ENCODE data around the gene MYO7B. TPM values are rescaled to one million over a fixed set of nuclear protein-coding genes. Genes with fewer than 3 reads are reported as not detected.

Gene MYO7B
- total and polyA plus RNA-seq, 7 experiments from 2014 or later = 0.29 to 5.9 (median 1.3) TPM; not detected in 4

DNA sequence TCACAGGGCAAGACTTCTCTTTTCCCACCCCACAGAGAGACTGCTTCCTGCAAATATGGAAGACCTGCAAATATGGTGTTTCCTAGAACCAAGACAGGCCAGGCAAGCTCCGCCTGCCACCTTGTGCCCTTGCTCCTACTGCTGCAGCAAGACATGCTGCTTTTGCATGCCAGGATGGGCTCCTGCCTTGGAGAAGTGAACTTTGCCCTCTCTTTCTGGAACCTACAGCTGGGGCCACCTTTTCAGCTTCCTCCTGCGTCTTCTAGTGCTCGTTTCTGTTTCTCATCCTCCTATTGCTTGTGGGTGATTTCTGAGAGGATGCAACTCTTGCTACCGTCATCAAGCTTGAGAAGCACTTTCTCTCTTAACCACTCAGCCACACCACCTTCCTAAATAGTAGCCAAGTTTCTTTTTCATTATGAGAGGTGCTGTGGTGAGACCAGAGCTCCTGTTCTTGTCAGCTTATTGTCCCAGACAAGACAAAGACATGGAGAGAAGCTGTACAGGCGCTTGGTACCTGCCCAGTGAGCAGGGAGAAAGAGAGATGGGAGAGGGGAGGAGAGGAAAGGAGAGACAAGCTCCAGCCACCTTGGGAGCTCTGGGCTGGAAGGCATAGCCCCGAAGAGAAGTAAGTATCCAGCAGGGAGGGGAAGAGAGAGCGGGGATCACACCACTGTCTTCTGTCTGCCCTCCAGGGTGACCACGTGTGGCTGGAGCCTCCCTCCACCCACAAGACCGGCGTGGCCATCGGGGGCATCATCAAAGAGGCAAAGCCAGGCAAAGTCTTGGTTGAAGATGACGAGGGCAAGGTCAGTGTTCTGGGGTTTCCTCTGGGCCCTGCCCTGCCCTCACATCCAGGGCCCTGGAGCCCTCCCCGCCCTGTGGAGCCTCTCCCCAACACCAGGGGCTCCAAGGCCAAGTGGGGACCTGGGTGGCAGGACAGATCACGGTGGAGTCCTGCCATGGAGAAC is 28.3 kb downstream of the MYO7B start:
- intact Hi-C loops (cut with micrococcal nuclease) = loop anchor here in 1 of 2 donors (1.0 kb wide), 1 partner anchor 37 kb away; the partner anchor contains the start of gene IWS1
- Mint-ChIP-seq H3K4me1 (peaks cover 0 to 20% (median 0%) of the 10 kb centered on the region in 7 donors), H3K36me3 (peaks cover 0 to 7% (median 0%) of the 10 kb centered on the region in 5 donors), H3K9me3 (peaks cover 0 to 5% (median 0%) of the 10 kb centered on the region in 11 donors), H3K27me3 (peaks cover 0 to 40% (median 0%) of the 10 kb centered on the region in 5 donors), H3K27ac (peak overlapping the region in 3 of 9 donors; percentile 25 to 77 (median 29)), H3K4me3 (peak overlapping the region in 1 of 10 donors; percentile 73)
- no peak overlapping the region for H3K4me3 ChIP-seq (ENCODE audit: low read length)
- H3K27me3 ChIP-seq (ENCODE audit: control insufficient read depth in 2 of 2, insufficient read depth in 2 of 2, low read length in 2 of 2) = no peaks in the 10 kb centered on the region
- ATAC-seq (no peak), DNase-seq (no peak)
- H3K9me3 ChIP-seq (ENCODE audit: control insufficient read depth in 2 of 3, low read length in 3 of 3) = no peaks in the 10 kb centered on the region
- ChIA-PET CTCF (no interaction called here), POLR2A (no interaction called here)
- no peak overlapping the region for H3K27ac ChIP-seq (ENCODE audit: low read depth, low read length)
- H3K36me3 ChIP-seq (ENCODE audit: control insufficient read depth in 2 of 3, insufficient read depth in 3 of 3, low read length in 3 of 3) = no peaks in the 10 kb centered on the region
- H3K4me1 ChIP-seq (ENCODE audit: control insufficient read depth in 2 of 2, insufficient read depth in 2 of 2, low read length in 2 of 2) = no peaks in the 10 kb centered on the region

GRCh38 chr2:127564429-127565260 is 29.2 kb downstream of the MYO7B start:
- H3K9me3 Mint-ChIP-seq = peaks cover 0 to 5% (median 0%) of the 10 kb centered on the region in 11 donors
- DNase-seq (no peak), ATAC-seq (no peak)
- peaks cover 0 to 20% (median 0%) of the 10 kb centered on the region in 7 donors for H3K4me1 Mint-ChIP-seq
- Histone ChIP-seq H3K36me3 (ENCODE audit: control insufficient read depth in 2 of 3, insufficient read depth in 3 of 3, low read length in 3 of 3) (no peaks in the 10 kb centered on the region), H3K4me3 (ENCODE audit: low read length) (no peak overlapping the region), H3K9me3 (ENCODE audit: control insufficient read depth in 2 of 3, low read length in 3 of 3) (no peaks in the 10 kb centered on the region), H3K27me3 (ENCODE audit: control insufficient read depth in 2 of 2, insufficient read depth in 2 of 2, low read length in 2 of 2) (no peaks in the 10 kb centered on the region), H3K27ac (ENCODE audit: low read depth, low read length) (no peak overlapping the region), H3K4me1 (ENCODE audit: control insufficient read depth in 2 of 2, insufficient read depth in 2 of 2, low read length in 2 of 2) (no peaks in the 10 kb centered on the region)
- CTCF ChIA-PET = interaction anchor here (0.6 kb wide), 1 partner anchor 22 kb away, joined by 5 read pairs; no protein-coding TSS in a partner anchor
- intact Hi-C loops (cut with micrococcal nuclease) = no loop called here
- no peak overlapping the region for H3K4me3 Mint-ChIP-seq
- H3K27ac Mint-ChIP-seq = peak overlapping the region in 1 of 9 donors; percentile 36
- H3K36me3 Mint-ChIP-seq = peaks cover 0 to 7% (median 0%) of the 10 kb centered on the region in 5 donors
- H3K27me3 Mint-ChIP-seq = peaks cover 0 to 39% (median 0%) of the 10 kb centered on the region in 5 donors
- POLR2A ChIA-PET = no interaction called here

GRCh38 chr2:127565261-127566138 is 30.0 kb downstream of the MYO7B start:
- Histone ChIP-seq H3K36me3 (ENCODE audit: control insufficient read depth in 2 of 3, insufficient read depth in 3 of 3, low read length in 3 of 3) (no peaks in the 10 kb centered on the region), H3K4me3 (ENCODE audit: low read length) (no peak overlapping the region), H3K27ac (ENCODE audit: low read depth, low read length) (no peak overlapping the region), H3K9me3 (ENCODE audit: control insufficient read depth in 2 of 3, low read length in 3 of 3) (no peaks in the 10 kb centered on the region), H3K27me3 (ENCODE audit: control insufficient read depth in 2 of 2, insufficient read depth in 2 of 2, low read length in 2 of 2) (no peaks in the 10 kb centered on the region), H3K4me1 (ENCODE audit: control insufficient read depth in 2 of 2, insufficient read depth in 2 of 2, low read length in 2 of 2) (no peaks in the 10 kb centered on the region)
- H3K4me1 Mint-ChIP-seq = peaks cover 0 to 20% (median 0%) of the 10 kb centered on the region in 7 donors
- intact Hi-C loops (cut with micrococcal nuclease) = no loop called here
- ATAC-seq (no peak), DNase-seq (no peak)
- peaks cover 0 to 7% (median 0%) of the 10 kb centered on the region in 5 donors for H3K36me3 Mint-ChIP-seq
- POLR2A ChIA-PET = no interaction called here
- peaks cover 0 to 42% (median 0%) of the 10 kb centered on the region in 5 donors for H3K27me3 Mint-ChIP-seq
- H3K4me3 Mint-ChIP-seq = no peak overlapping the region
- CTCF ChIA-PET = no interaction called here
- peaks cover 0 to 5% (median 0%) of the 10 kb centered on the region in 11 donors for H3K9me3 Mint-ChIP-seq
- no peak overlapping the region for H3K27ac Mint-ChIP-seq

- intact Hi-C loops (cut with micrococcal nuclease) = no loop called here
- ATAC-seq = no peak
- Histone ChIP-seq H3K27ac (ENCODE audit: low read depth, low read length) (no peak overlapping the region), H3K36me3 (ENCODE audit: control insufficient read depth in 2 of 3, insufficient read depth in 3 of 3, low read length in 3 of 3) (no peaks in the 10 kb centered on the region), H3K4me3 (ENCODE audit: low read length) (no peak overlapping the region), H3K9me3 (ENCODE audit: control insufficient read depth in 2 of 3, low read length in 3 of 3) (no peaks in the 10 kb centered on the region), H3K27me3 (ENCODE audit: control insufficient read depth in 2 of 2, insufficient read depth in 2 of 2, low read length in 2 of 2) (no peaks in the 10 kb centered on the region), H3K4me1 (ENCODE audit: control insufficient read depth in 2 of 2, insufficient read depth in 2 of 2, low read length in 2 of 2) (no peaks in the 10 kb centered on the region)
- H3K36me3 Mint-ChIP-seq = peaks cover 0 to 7% (median 0%) of the 10 kb centered on the region in 5 donors
- no peak overlapping the region for H3K4me3 Mint-ChIP-seq
- POLR2A ChIA-PET = no interaction called here
- peaks cover 0 to 5% (median 0%) of the 10 kb centered on the region in 11 donors for H3K9me3 Mint-ChIP-seq
- CTCF ChIA-PET = no interaction called here
- H3K27ac Mint-ChIP-seq = no peak overlapping the region
- no peak for DNase-seq
- H3K4me1 Mint-ChIP-seq = peaks cover 0 to 20% (median 0%) of the 10 kb centered on the region in 7 donors
- peaks cover 0 to 39% (median 0%) of the 10 kb centered on the region in 5 donors for H3K27me3 Mint-ChIP-seq
Measured at GRCh38 chr2:127566139-127566417, 30.6 kb downstream of the MYO7B start.

GRCh38 chr2:127566576-127566975 is 31.1 kb downstream of the MYO7B start:
- H3K4me1 ChIP-seq (ENCODE audit: control insufficient read depth in 2 of 2, insufficient read depth in 2 of 2, low read length in 2 of 2) = no peaks in the 10 kb centered on the region
- H3K9me3 Mint-ChIP-seq = peaks cover 0 to 5% (median 0%) of the 10 kb centered on the region in 11 donors
- peaks cover 0 to 37% (median 0%) of the 10 kb centered on the region in 5 donors for H3K27me3 Mint-ChIP-seq
- ATAC-seq (no peak), DNase-seq (no peak)
- no peak overlapping the region for H3K27ac Mint-ChIP-seq
- H3K4me3 Mint-ChIP-seq = no peak overlapping the region
- peaks cover 0 to 20% (median 0%) of the 10 kb centered on the region in 7 donors for H3K4me1 Mint-ChIP-seq
- ChIA-PET POLR2A (no interaction called here), CTCF (no interaction called here)
- no peaks in the 10 kb centered on the region for H3K36me3 ChIP-seq (ENCODE audit: control insufficient read depth in 2 of 3, insufficient read depth in 3 of 3, low read length in 3 of 3)
- H3K9me3 ChIP-seq (ENCODE audit: control insufficient read depth in 2 of 3, low read length in 3 of 3) = no peaks in the 10 kb centered on the region
- H3K4me3 ChIP-seq (ENCODE audit: low read length) = no peak overlapping the region
- peaks cover 0 to 7% (median 0%) of the 10 kb centered on the region in 5 donors for H3K36me3 Mint-ChIP-seq
- intact Hi-C loops (cut with micrococcal nuclease) = no loop called here
- H3K27ac ChIP-seq (ENCODE audit: low read depth, low read length) = no peak overlapping the region
- no peaks in the 10 kb centered on the region for H3K27me3 ChIP-seq (ENCODE audit: control insufficient read depth in 2 of 2, insufficient read depth in 2 of 2, low read length in 2 of 2)

- Histone ChIP-seq H3K36me3 (ENCODE audit: control insufficient read depth in 2 of 3, insufficient read depth in 3 of 3, low read length in 3 of 3) (no peaks in the 10 kb centered on the region), H3K27me3 (ENCODE audit: control insufficient read depth in 2 of 2, insufficient read depth in 2 of 2, low read length in 2 of 2) (no peaks in the 10 kb centered on the region), H3K27ac (ENCODE audit: low read depth, low read length) (no peak overlapping the region), H3K9me3 (ENCODE audit: control insufficient read depth in 2 of 3, low read length in 3 of 3) (no peaks in the 10 kb centered on the region), H3K4me3 (ENCODE audit: low read length) (no peak overlapping the region), H3K4me1 (ENCODE audit: control insufficient read depth in 2 of 2, insufficient read depth in 2 of 2, low read length in 2 of 2) (no peaks in the 10 kb centered on the region)
- peaks cover 0 to 38% (median 0%) of the 10 kb centered on the region in 5 donors for H3K27me3 Mint-ChIP-seq
- DNase-seq = no peak
- intact Hi-C loops (cut with micrococcal nuclease) = no loop called here
- peaks cover 0 to 5% (median 0%) of the 10 kb centered on the region in 11 donors for H3K9me3 Mint-ChIP-seq
- no peak overlapping the region for H3K27ac Mint-ChIP-seq
- H3K4me3 Mint-ChIP-seq = no peak overlapping the region
- H3K36me3 Mint-ChIP-seq = peaks cover 0 to 5% (median 0%) of the 10 kb centered on the region in 5 donors
- ChIA-PET POLR2A (no interaction called here), CTCF (interaction anchor here (0.5 to 0.6 kb wide), 2 partner anchors 224 to 696 kb away, joined by 3 to 4 read pairs; no protein-coding TSS in a partner anchor)
- peaks cover 0 to 18% (median 0%) of the 10 kb centered on the region in 7 donors for H3K4me1 Mint-ChIP-seq
- no peak for ATAC-seq
Measured at GRCh38 chr2:127567351-127567854, 31.9 kb downstream of the MYO7B start.
